Measurements from ENCODE around the gene KIAA1614.
A peak's percentile ranks its signal among the peaks of the same experiment; 100 is the strongest.

Gene KIAA1614

GRCh38 chr1:180909005-180909414, 3.7 kb upstream of the KIAA1614 start:
- DNase-seq = no peak

DNA sequence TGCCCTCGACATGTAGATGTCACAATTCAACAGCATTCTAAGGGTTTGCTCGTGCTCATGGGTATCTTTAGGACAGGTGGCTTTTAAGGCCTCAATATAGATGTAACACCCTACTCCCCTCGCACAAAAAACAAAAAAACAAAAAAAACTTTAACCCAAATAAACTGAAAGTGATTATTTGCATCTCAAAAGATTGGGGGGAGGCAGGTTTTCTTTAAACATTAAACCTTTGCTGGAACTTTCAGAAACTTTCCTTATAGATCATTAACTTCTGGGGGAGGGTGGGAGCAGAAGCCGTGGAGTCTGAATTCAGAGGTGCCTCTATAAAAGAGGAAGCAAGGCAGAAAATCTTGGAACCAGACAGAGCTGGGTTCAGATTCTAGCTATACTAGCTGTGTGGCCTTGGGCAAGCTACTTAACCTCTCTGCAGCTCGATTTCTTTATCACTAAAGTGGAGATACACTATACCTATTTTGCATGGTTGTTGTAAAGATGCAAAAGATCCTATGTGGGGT, 3.2 kb upstream of the KIAA1614 start:
- no peak for DNase-seq

- DNase-seq = no peak
Observed at GRCh38 chr1:180911640-180912191, 981 bp upstream of the KIAA1614 start.

DNA sequence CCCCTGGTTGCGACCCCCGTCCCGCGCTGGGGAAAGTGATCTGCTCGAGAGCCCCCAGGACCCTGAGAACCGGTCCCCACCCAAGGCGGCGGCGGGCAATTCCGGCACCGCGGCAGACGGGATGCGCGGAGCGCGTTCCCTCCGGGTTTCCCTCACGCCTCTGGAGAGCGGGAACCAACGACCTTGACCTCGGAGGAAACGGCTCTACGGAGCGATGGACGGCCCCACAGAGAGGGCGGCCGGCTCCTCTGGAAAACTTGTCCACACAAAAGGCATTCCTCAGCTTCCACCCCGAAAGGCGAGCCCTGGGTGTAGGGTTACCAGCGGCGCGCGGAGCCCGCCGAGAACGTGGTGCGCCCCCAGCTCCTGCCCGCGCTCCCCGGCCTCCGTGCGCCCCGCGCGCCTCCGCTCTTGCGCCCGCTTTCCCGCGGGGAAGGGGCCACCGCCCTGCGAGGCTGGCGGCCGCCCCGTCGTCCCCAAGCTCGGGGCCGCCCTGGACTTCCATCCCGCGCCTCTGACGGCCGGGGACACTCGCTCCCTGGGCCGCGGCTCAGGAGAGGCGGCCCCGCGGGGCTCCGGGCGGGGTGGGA, 391 bp upstream of the KIAA1614 start:
- DNase-seq = no peak

- no peak for DNase-seq
Observed at GRCh38 chr1:180915426-180915965, 2.8 kb downstream of the KIAA1614 start.

DNA sequence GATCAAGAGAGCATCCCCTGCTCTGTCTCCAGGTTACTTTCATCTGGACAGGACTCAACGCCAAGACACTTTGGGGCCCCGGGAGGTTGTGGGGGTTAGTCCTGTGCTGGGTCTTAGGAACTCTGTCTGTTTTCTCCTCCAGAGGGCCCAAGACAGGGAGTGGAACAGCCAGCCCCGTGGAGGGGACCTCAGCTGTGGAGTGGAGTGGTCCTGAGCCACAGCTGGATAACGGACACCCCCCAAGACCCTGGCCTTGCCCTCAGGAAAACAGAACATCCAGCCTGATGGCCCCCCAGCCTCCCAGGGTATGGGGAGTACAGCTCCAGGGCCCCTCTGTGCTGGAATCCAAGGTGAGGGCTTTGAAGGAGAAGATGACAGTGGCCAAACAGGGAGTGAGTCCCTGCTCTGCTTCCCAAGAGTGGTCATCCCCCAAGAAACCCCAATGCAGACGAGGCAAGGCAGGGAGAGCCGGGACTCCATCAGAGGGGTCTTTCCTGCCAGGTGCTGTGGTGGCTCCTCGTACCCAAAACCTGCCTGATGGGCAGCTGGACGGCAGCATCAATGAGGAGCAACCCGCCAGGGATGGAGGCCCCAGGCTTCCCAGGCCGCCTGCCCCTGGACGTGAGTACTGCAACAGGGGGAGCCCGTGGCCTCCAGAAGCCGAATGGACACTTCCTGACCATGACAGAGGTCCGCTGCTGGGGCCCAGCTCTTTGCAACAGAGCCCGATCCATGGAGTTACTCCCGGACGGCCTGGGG, 3.5 kb downstream of the KIAA1614 start:
- no peak for DNase-seq

GRCh38 chr1:180916771-180917170, 4.1 kb downstream of the KIAA1614 start:
- no peak for DNase-seq

DNA sequence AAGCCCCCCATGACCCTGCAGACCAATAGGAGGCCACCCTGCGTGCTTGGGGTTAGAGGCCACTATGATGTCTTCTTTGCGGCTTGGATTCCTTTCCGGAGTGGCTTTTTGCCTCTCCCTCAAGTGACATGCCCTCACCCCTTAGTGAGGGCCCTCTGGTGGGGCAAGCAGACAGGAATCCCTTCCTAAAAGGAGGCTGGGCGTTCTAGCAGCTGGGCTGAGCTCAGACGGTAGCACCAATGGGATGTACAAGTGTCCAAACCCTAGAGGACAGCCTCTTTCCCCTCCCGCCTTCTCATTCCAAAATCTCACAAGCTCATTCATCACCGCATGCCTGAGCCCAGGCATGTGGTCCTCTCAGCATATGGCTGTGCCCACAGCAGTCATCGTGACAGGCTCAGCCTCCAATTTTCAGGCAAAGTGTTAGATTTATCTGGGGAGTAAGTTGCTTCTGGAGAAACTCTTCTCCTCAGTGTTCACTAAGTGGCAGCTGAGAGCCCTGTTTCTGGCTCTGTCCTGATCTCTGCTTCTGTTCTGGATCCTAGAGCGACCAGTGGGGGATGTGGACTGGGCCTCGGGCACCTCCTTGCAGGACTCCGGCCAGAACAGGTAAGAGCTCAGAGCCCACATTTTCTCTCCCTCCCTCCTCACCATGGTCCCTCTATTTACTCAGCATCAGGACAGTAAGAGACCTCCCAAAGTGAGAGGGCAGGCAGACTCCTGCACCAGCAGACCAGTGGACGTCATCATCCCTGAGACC, 4.8 kb downstream of the KIAA1614 start:
- DNase-seq = no peak

DNA sequence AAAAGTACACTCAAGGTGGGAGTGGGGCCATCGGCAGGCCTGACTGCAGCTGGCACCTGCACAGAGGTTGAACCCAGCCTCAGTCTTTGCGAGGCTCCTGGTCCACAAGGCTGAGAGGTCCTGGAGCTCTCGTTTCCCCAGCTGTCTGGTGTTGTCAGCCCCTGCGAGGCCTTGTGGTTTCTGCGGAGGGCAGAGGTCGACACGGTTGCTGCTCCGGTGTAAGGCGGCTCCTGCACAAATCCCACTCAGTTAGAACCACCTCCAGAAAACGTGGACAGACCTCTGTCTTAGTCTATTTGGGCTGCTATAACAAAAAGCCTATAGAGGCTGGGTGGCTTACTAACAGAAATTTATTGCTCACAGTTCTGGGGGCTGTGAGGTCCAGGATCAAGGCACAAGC, 5.8 kb downstream of the KIAA1614 start:
- DNase-seq = no peak

- no peak for DNase-seq
Observed at GRCh38 chr1:180919183-180919700, 6.5 kb downstream of the KIAA1614 start.

GRCh38 chr1:180920193-180920592, 7.5 kb downstream of the KIAA1614 start:
- DNase-seq = no peak

- no peak for DNase-seq
Observed at GRCh38 chr1:180920702-180921101, 8.0 kb downstream of the KIAA1614 start.

GRCh38 chr1:180921386-180921785, 8.7 kb downstream of the KIAA1614 start:
- no peak for DNase-seq

DNA sequence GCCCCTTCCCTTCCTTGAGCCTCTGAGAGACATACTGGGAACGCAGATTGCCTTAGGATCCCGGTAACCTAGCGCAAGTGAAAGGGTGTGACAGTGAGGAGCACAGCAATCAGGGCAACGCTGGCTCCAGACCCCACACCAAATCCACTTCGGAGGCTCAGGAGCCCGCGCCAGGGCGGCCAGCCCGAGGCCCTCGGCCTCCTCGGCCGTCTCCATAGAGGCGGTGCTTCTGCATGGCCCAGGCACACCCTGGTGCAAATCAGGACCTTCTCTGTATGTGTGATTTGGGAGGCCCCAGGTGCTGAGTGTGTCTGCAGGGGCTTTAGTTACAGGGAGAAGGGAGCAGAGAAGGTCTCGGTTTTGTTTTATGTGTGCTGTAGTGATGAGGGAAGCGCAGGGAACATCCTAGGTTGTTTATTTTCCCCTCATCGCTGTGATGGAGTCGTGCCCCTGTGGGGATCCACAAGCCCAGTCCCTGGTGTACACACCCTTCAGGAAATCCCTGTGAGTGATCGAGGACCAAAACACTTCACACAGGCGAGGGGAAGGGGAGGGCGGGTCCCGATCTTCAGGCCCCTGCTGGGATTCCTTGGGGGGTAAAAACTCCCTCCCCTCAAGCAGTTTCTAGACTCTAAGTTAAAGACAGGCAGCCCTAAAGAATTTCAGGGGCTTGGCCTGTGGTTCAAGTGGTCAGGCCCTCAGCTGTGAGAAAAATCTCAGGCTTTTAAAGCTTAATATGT, 9.4 kb downstream of the KIAA1614 start:
- no peak for DNase-seq

DNA sequence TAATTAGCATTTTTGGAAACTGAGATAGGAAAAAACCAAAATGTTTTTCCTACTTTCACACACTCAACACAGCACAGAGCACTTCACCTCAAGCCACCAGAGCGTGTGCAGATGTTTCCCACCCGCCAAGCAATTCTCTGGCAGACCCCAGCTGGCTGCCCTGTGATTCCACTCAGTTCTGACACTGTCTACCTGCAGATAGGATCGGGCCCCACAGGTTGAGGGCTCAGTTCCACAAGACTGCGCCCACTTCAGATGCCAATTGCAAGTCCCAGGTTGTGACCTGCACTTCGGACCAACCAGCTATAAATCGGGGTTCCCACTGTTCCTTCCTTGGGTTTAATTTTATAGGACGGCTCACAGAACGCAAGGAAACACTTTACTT, 9.9 kb downstream of the KIAA1614 start:
- no peak for DNase-seq

- DNase-seq = no peak
Observed at GRCh38 chr1:180923021-180923841, 10.5 kb downstream of the KIAA1614 start.

- no peak for DNase-seq
Observed at GRCh38 chr1:180923887-180924286, 11.2 kb downstream of the KIAA1614 start.

- DNase-seq = no peak
Observed at GRCh38 chr1:180924939-180925338, 12.2 kb downstream of the KIAA1614 start.

DNA sequence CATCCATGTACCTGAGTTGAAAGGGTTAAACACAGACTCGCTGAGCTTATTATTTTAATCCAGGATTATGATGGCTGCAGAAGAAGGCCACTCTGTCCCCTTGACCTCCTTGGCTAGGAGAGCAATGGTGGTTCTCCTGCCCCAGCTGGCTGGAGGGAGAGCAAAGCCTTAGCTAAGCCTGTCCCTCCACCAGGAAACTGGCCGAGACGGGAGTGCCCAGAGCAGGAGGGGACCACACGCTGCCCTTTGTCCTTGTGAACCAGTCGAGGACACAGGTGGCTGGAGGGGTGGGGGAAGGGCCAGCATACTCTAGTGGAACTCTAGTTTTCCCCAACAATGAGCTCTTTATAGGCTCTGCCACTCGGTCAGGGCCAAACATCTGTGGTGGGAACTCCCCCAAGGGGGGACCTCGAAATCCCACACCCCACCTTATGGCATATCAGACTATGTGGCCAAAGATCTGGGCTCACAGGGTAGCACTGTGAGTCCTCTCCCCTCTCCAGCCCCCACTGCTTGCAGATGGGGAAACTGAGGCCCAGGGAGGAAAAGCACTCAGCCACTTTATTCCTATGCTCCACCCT, 12.9 kb downstream of the KIAA1614 start:
- DNase-seq = no peak

DNA sequence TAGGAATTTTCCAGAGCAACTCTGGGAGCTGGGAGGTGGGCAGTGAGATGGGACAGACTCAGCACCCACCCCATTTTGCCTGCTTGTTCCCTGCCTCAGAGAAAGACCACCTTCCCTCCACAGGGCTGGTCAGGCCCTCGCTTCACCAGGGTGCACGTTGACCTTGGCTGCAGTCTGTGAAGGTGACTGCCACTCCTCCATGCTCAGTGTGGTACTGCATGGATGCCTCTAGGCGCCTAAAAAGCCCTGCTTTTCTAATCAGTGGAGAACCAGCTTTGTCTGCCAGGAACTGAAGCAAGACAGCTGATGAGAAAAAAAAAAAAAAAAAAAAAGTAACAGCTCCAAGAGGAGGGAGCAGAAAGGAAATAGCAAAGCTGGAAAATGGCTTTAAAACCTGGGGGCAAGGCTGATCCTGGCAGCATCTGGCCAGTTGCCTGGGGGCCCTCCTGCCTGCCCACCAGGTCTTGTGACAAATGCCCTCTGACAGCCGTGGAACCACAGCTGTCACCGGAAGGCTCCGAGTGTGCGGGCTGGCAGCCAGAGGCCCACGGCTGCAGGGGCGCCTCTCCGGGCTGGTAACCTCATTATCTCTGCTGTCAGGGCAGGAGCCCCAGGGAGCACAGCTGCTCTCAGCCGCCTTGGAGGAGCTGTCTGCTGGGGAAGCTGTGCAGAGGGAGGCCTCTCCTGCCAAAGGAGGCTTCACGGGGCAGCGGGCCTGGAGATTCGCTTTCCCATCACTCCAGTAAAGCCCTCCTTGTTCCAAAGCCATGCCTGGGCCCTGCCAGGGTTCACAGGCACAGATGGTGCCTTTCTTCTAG, 13.7 kb downstream of the KIAA1614 start:
- peak in 1 of 4 experiments; percentile 9 for DNase-seq
